Fibroblast of pulmonary artery (primary cell): ENCODE data around the gene LRRC32.

Source experiments
- DNase-seq: peaks from one replicate; pipeline ENCODE4 v3.0.0-alpha.2; 2010; ENCODE audit warnings: low read depth
- H3K4me3 ChIP-seq: replicated peaks from 2 replicates; pipeline ENCODE4 v1.5.1; 2011; ENCODE audit warnings: low read depth, mild to moderate bottlenecking, control low read depth, low read length, moderate library complexity
- CTCF ChIP-seq: IDR thresholded peaks from 2 replicates; pipeline ENCODE4 v1.5.1; 2011; ENCODE audit warnings: mild to moderate bottlenecking, control low read depth, low read length, inconsistent platforms; ENCODE audit errors: missing control alignments

Gene LRRC32

GRCh38 chr11:76661306-76661751 lies 9.2 kb downstream of the LRRC32 start:
- H3K4me3 ChIP-seq: no peak overlapping the region
- no peak for DNase-seq
- TF ChIP-seq CTCF: no peak

GRCh38 chr11:76660533-76661305 lies 9.8 kb downstream of the LRRC32 start:
- DNase-seq: no peak
- no peak for TF ChIP-seq CTCF
- no peak overlapping the region for H3K4me3 ChIP-seq

- no peak overlapping the region for H3K4me3 ChIP-seq
- TF ChIP-seq CTCF: no peak
- no peak for DNase-seq
Observed at GRCh38 chr11:76659672-76660532, 10.6 kb downstream of the LRRC32 start.

GRCh38 chr11:76658651-76659650 lies 11.6 kb downstream of the LRRC32 start:
- DNase-seq: no peak
- no peak for TF ChIP-seq CTCF
- H3K4me3 ChIP-seq: no peak overlapping the region

- DNase-seq: no peak
- no peak overlapping the region for H3K4me3 ChIP-seq
- no peak for TF ChIP-seq CTCF
Observed at GRCh38 chr11:76658231-76658630, 12.3 kb downstream of the LRRC32 start.
